SK-N-MC (cell line): ENCODE measurements around the gene ANKRD39.

Experiments used
- DNase-seq: peaks from one replicate; pipeline ENCODE4 v3.0.0-alpha.2; 2011; ENCODE audit warnings: low read depth, low spot score
- H3K27ac ChIP-seq: fragments of 200-600 bp; sonication (generic); 2 replicates; pipeline ENCODE4 v1.5.1; 2016; ENCODE audit warnings: mixed run types
- H3K36me3 ChIP-seq: fragments of 200-600 bp; sonication (generic); 2 replicates; pipeline ENCODE4 v1.6.1; 2017; ENCODE audit warnings: antibody characterized with exemption, low read length, mixed read lengths; ENCODE audit not compliant: insufficient read depth
- H3K4me3 ChIP-seq: fragments of 200-600 bp; sonication (generic); 2 replicates; pipeline ENCODE4 v1.5.1; 2016
- H3K9ac ChIP-seq: fragments of 200-600 bp; sonication (generic); 2 replicates; pipeline ENCODE4 v1.8.0; 2017; ENCODE audit warnings: mixed run types, mixed read lengths; ENCODE audit not compliant: insufficient read length
- H3K9me3 ChIP-seq: fragments of 200-600 bp; sonication (generic); 2 replicates; pipeline ENCODE4 v1.6.1; 2017; ENCODE audit warnings: low read depth, mild to moderate bottlenecking, antibody characterized with exemption, low read length, moderate library complexity, mixed read lengths
- EZH2 ChIP-seq: fragments of 200-600 bp; sonication (generic); IDR thresholded peaks from one replicate; pipeline ENCODE4 v1.6.1; 2017; ENCODE audit warnings: antibody characterized with exemption
- FOXP2 ChIP-seq: optimal IDR thresholded peaks from 2 replicates; pipeline ENCODE3; 2011; ENCODE audit warnings: mild to moderate bottlenecking, moderate library complexity; ENCODE audit not compliant: insufficient read depth; ENCODE audit errors: extremely low read length, control extremely low read depth
- POLR2AphosphoS5 ChIP-seq: IDR thresholded peaks from 2 replicates; pipeline ENCODE4 v1.6.1; 2012; ENCODE audit warnings: mild to moderate bottlenecking, low read depth, low read length, borderline replicate concordance

The ANKRD39 gene

DNA sequence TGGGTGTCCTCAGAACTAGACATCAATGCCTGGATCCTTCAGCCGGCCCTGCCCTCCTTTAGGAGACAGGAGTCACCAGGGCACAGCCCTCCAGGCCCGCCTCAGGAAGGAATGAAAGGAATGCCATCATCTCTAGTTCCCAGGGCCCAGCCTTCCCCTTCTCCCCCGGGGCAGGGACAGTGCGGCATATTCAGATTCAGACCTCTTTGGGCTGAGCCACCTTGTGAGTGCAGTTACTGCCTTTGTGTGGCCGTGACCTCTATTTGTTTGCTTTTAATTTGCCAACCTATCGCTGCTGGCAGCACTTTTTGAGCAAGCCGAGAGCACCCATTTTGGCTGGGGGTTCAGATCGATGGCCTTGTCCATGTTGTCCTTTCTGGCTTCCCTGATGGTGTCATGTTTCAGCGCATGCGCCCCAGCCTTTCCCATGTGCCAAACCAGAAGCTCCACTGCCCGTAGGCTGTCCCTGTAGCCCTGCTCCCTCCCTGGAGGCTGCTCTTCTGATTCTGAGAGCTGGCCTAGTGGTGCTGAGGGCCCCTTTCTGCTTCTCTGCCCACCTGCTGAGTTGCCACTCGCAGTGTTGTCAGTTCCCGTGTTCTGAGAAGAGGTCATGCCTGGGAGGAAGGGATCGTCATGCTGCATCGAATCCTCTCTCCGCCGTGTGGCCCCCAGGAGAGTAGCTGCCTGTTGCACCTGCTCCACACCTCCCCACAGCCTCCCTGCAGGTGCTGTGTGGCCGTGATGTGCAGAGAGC is 24.9 kb downstream of the ANKRD39 start:
- Histone ChIP-seq H3K27ac (no peak overlapping the region), H3K36me3 (peaks cover 15% of the 10 kb centered on the region; the same call in 1 of the 2 replicates), H3K9me3 (no peaks in the 10 kb centered on the region), H3K9ac (no peak overlapping the region), H3K4me3 (no peak overlapping the region)
- TF ChIP-seq POLR2AphosphoS5 (no peak), EZH2 (no peak), FOXP2 (no peak)
- no peak for DNase-seq

DNA sequence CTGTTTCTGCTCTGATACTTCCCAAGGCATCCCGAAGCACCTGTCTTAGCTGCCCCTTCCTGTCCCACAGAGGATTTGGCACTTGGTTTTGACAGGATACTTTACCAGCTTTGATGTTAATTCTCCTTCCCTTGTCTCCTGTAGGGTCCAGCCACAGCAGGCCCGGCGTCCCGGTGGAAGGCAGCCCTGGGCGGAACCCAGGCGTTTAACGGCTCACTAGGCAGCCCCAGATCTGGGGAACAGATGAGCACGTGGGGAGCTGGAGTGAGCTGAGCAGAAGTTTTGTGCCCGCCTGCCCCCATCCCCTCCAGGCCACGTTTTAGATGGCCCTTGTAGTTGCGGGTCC is 25.4 kb downstream of the ANKRD39 start:
- H3K27ac ChIP-seq = no peak overlapping the region
- H3K4me3 ChIP-seq = no peak overlapping the region
- peaks cover 15% of the 10 kb centered on the region; the same call in 1 of the 2 replicates for H3K36me3 ChIP-seq
- H3K9me3 ChIP-seq = no peaks in the 10 kb centered on the region
- no peak overlapping the region for H3K9ac ChIP-seq
- TF ChIP-seq FOXP2 (no peak), POLR2AphosphoS5 (no peak), EZH2 (no peak)
- DNase-seq = no peak

DNA sequence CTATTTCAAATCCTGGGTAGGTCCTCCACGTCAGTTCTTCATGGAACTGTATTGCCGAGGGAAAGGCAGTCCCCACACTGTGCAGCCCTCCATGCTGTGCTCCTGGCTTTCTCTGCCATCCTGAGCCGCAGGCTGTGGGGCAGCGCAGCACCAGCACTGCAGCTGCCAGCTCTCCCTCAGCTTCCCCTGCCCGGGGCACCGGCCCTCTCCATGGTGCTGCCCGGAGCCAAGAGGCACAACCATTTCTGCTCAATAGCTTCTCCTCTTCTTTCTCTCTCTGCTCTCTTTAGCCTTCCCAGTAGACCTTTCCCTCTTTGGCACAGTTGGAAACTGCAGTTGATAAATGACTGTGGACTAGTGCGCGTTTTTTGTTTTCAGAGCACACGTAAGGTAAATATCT is 26.1 kb downstream of the ANKRD39 start:
- H3K9me3 ChIP-seq = no peaks in the 10 kb centered on the region
- no peak for DNase-seq
- H3K4me3 ChIP-seq = no peak overlapping the region
- no peak overlapping the region for H3K27ac ChIP-seq
- H3K9ac ChIP-seq = no peak overlapping the region
- no peak for TF ChIP-seq EZH2
- TF ChIP-seq POLR2AphosphoS5 = no peak
- no peak for TF ChIP-seq FOXP2
- H3K36me3 ChIP-seq = peaks cover 15% of the 10 kb centered on the region; the same call in 1 of the 2 replicates

DNA sequence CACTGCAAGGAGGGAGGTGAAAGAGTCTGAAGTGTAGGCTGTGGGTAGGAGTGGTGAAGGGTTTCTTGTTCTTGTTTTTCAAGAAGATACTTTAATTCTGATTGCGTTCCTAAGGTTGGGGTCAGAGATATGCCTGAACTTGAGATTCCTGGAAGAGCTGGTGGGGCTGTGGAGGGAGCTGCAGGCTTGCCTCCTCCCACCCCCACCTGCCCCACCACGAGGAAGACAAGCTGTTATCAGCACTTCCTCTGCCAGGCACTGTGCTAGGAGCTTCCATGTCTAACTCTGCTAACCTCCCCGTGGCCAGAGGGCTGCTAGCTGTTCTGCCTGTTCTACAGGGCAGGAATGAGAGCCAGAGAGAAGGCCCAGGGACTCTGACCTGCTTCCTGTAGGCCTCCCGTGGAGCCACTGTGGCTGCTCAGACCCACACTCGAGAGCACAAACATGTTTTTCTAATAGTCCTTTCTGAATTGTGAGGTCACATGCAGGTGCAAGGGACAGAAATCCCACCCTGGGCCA is 27.7 kb downstream of the ANKRD39 start:
- Histone ChIP-seq H3K4me3 (no peak overlapping the region), H3K9ac (no peak overlapping the region), H3K36me3 (peaks cover 15% of the 10 kb centered on the region; the same call in 1 of the 2 replicates), H3K9me3 (no peaks in the 10 kb centered on the region), H3K27ac (no peak overlapping the region)
- TF ChIP-seq EZH2 = no peak
- TF ChIP-seq FOXP2 = no peak
- no peak for TF ChIP-seq POLR2AphosphoS5
- no peak for DNase-seq

DNA sequence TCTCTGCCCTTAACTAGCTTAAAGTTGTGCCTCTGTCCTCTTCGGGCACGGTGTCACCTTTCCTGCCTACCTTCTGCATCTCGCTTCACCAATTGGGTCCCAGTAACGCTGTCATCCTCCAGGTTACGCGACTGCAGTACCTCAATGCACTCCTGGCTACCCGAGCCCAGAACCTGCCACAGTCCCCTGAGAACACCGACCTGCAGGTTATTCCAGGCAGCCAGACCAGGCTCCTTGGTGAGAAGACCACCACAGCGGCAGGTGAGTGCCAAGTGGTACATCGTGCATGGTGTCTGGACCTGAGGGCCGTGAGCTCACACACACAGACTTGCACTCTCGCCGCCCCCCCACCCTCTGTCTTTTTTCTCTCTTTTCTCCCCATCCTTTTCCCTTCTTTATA is 28.9 kb downstream of the ANKRD39 start:
- DNase-seq = no peak
- Histone ChIP-seq H3K36me3 (peaks cover 15% of the 10 kb centered on the region; the same call in 1 of the 2 replicates), H3K27ac (no peak overlapping the region), H3K4me3 (no peak overlapping the region), H3K9me3 (no peaks in the 10 kb centered on the region), H3K9ac (no peak overlapping the region)
- no peak for TF ChIP-seq EZH2
- TF ChIP-seq FOXP2 = no peak
- no peak for TF ChIP-seq POLR2AphosphoS5

DNA sequence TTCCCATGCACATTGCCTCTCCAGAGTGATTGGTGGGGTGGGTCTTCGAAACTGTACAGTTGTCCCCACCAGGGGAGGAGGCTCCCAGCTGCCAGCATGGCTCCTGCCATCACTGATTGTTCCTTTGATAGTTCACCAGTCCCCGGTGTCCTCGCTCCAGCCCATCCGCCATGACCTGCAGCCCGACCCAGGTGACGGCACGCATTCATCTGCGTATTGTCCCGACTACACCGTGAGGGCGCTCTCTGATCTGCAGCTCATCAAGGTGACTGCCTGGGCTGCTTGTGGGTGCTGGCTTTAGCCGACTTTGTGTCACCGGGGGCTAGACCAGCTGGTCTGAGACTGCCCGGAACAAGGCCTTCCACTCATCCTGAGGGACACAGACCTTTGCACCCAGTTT is 29.4 kb downstream of the ANKRD39 start:
- no peak overlapping the region for H3K9ac ChIP-seq
- no peak for TF ChIP-seq POLR2AphosphoS5
- TF ChIP-seq EZH2 = no peak
- TF ChIP-seq FOXP2 = no peak

DNA sequence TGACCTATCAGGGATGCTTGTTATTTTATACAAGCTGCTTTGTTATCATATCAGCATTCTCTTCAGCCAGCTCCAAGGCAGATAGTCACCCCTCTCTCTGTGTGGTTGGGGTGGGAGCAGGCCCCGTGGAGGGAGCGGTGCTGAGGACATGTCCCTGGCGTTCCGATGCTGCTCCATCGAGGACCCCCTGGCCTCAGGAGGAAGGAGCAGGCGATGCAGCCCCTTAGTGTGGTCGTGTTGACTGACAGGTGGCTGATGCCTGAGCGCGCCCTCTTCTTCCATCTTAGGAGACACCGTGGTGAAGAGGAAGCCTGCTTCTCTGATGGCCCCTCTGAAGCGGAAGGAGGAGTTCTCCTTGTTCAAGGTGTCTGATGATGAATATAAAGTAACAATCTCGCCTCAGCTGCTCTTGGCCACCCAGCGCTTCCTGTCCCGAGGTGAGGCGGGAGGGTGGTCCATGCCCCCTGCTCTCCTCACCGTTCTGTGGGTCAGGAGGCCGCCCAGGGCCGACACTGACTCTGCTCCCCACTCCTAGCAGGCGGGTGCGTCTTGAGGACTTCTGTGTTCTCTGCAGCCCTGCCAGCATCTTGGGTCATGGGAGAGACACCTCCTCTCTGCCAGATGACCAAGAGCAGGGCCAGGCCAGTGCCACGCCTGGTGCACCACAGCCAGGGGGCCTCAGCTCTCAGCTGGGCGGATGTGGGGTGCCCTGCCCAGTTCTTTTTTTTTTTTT is 31.1 kb downstream of the ANKRD39 start:
- H3K4me3 ChIP-seq = no peak overlapping the region
- no peaks in the 10 kb centered on the region for H3K9me3 ChIP-seq
- TF ChIP-seq EZH2 = no peak
- TF ChIP-seq FOXP2 = no peak
- TF ChIP-seq POLR2AphosphoS5 = no peak
- DNase-seq = no peak
- H3K9ac ChIP-seq = no peak overlapping the region
- peaks cover 15% of the 10 kb centered on the region; the same call in 1 of the 2 replicates for H3K36me3 ChIP-seq
- no peak overlapping the region for H3K27ac ChIP-seq

More for the DNA sequence above, 29.4 kb downstream of the ANKRD39 start:
- Histone ChIP-seq H3K9me3 (no peaks in the 10 kb centered on the region), H3K36me3 (peaks cover 15% of the 10 kb centered on the region; the same call in 1 of the 2 replicates), H3K27ac (no peak overlapping the region), H3K4me3 (no peak overlapping the region)
- DNase-seq = no peak

DNA sequence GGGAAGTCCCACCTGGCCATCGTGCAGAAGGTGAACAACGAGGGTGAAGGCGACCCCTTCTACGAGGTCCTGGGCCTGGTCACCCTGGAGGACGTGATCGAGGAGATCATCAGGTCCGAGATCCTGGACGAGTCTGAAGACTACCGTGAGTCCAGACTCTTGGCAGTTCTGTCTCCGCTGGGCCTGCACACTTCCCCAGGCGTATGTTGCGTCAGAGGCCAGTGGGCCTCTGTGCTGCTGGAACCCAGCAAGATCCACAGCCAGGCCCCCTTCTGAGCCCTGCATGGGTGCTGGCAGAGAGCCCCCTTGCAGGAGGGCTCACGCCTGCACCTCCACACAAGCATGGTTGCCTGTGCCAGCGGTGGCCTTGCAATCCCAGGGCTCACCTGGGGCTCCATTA is 32.8 kb downstream of the ANKRD39 start:
- no peak overlapping the region for H3K9ac ChIP-seq
- no peak overlapping the region for H3K4me3 ChIP-seq
- H3K36me3 ChIP-seq = peaks cover 8% of the 10 kb centered on the region; the same call in 1 of the 2 replicates
- TF ChIP-seq EZH2 (no peak), POLR2AphosphoS5 (no peak), FOXP2 (no peak)
- no peaks in the 10 kb centered on the region for H3K9me3 ChIP-seq
- no peak for DNase-seq
- no peak overlapping the region for H3K27ac ChIP-seq
